A549 (cell line): ENCODE results near the gene BTBD16.

Source experiments
- CBX8 ChIP-seq: fragments of 200-600 bp; sonication (generic); IDR thresholded peaks from 2 replicates; pipeline ENCODE4 v1.6.1; 2016
- CEBPB ChIP-seq, 2 experiments: fragments of >200 bp in 1 of 2; sonication (Bioruptor Twin) in 1 of 2; formaldehyde crosslinking in 1 of 2; IDR thresholded peaks; 2 replicates each; pipeline ENCODE4 v1.6.1; 2012 to 2016
- CHD4 ChIP-seq: fragments of 200-600 bp; sonication (generic); IDR thresholded peaks from 2 replicates; pipeline ENCODE4 v1.6.1; 2016; ENCODE audit warnings: antibody characterized with exemption, mild to moderate bottlenecking, borderline replicate concordance
- EHF ChIP-seq: fragments of 250-450 bp; sonication (Bioruptor Pico); IDR thresholded peaks from 2 replicates; pipeline ENCODE4 v1.5.0; 2020; ENCODE audit warnings: mild to moderate bottlenecking
- ESRRA ChIP-seq: fragments of 150-350 bp; IDR thresholded peaks from 2 replicates; pipeline ENCODE4 v1.6.1; 2014; ENCODE audit warnings: mild to moderate bottlenecking, low read length, borderline replicate concordance
- HOXA7 ChIP-seq: fragments of 250-450 bp; sonication (Bioruptor Pico); IDR thresholded peaks from 2 replicates; pipeline ENCODE4 v1.5.0; 2020; ENCODE audit warnings: mild to moderate bottlenecking, moderate library complexity
- JUN ChIP-seq, 2 experiments: fragments of >200 bp; sonication (Bioruptor Twin); formaldehyde crosslinking; IDR thresholded peaks; 2 replicates in 1 of 2; 3 replicates in 1 of 2; pipeline ENCODE4 v1.6.1; 2016 to 2017
- POLR2A ChIP-seq: IDR thresholded peaks from 2 replicates; pipeline ENCODE4 v1.6.1; 2012; ENCODE audit warnings: mild to moderate bottlenecking, low read length
- RAD21 ChIP-seq, 2 experiments: fragments of >200 bp in 1 of 2; sonication (Bioruptor Twin) in 1 of 2; formaldehyde crosslinking in 1 of 2; IDR thresholded peaks in 1 of 2; conservative IDR thresholded peaks in 1 of 2; 2 replicates in 1 of 2; 3 replicates in 1 of 2; pipeline ENCODE4 v1.6.1; 2012 to 2018; ENCODE audit warnings: inconsistent platforms in 1 of 2
- RNF2 ChIP-seq: fragments of 200-600 bp; sonication (generic); IDR thresholded peaks from 2 replicates; pipeline ENCODE4 v1.6.1; 2016; ENCODE audit warnings: low read depth, mild to moderate bottlenecking, antibody characterized with exemption, moderate library complexity, borderline replicate concordance
- ZFP36 ChIP-seq: fragments of 450-650 bp; IDR thresholded peaks from 2 replicates; pipeline ENCODE4 v1.6.1; 2014; ENCODE audit warnings: borderline replicate concordance; ENCODE audit not compliant: partially characterized antibody
- TF ChIP-seq, protein P1 (sequence below): IDR thresholded peaks from 2 replicates; pipeline ENCODE4 v1.6.1; 2012
- TF ChIP-seq, protein P2 (sequence below): fragments of 250-450 bp; sonication (Bioruptor Pico); IDR thresholded peaks from 2 replicates; pipeline ENCODE4 v1.5.0; 2020; ENCODE audit warnings: low read depth, mild to moderate bottlenecking, moderate library complexity

DNA sequence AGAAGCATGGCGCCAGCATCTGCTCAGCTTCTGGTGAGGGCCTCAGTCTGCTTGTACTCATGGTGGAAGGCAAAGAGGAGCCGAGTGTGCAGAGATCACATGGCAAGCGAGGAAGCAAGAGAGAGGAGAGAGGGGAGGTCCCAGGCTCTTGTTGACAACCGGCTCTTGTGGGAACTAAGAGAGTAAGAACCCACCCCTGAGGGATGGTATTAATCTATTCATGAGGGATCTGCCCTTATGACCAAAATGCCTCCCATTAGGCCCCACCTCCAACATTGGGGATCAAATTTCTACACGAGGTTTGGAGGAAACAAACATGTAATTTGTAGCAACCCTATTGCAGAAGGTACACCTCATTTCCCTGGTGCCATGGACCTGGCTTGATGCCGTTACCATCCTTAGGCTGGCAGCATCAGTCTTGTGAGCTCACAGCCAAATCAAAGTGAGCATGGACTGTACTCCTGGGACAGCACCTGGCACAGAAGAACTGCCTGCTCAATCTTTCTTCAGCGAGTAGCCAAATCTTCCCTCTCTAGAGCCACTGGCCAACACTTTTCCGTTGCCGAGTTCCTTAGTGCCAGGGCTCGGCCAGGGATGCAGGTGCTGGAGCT, 6.5 kb downstream of the BTBD16 start:
- no peak for TF ChIP-seq JUN (IDR thresholded peaks at IDR 0.05)
- no peak for TF ChIP-seq CEBPB (IDR thresholded peaks at IDR 0.05)
- no peak for TF ChIP-seq EHF
- no peak for TF ChIP-seq RAD21 (conservative IDR thresholded peaks at IDR 0.05 in 1 of 2, IDR thresholded peaks at IDR 0.05 in 1 of 2)
- no peak for TF ChIP-seq HOXA7 (CRISPR knock-in tag)
- TF ChIP-seq, protein P1, sequence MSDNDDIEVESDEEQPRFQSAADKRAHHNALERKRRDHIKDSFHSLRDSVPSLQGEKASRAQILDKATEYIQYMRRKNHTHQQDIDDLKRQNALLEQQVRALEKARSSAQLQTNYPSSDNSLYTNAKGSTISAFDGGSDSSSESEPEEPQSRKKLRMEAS = no peak
- TF ChIP-seq, protein P2, sequence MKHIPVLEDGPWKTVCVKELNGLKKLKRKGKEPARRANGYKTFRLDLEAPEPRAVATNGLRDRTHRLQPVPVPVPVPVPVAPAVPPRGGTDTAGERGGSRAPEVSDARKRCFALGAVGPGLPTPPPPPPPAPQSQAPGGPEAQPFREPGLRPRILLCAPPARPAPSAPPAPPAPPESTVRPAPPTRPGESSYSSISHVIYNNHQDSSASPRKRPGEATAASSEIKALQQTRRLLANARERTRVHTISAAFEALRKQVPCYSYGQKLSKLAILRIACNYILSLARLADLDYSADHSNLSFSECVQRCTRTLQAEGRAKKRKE (CRISPR knock-in tag) = no peak
- TF ChIP-seq ZFP36 = no peak
- TF ChIP-seq ESRRA = no peak
- no peak for TF ChIP-seq POLR2A
- TF ChIP-seq CHD4 = no peak
- TF ChIP-seq RNF2 = no peak
- no peak for TF ChIP-seq CBX8
